Endothelial cell of umbilical vein (primary cell): ENCODE measurements around the gene SRRM4. TPM values are rescaled to one million over a fixed set of nuclear protein-coding genes. Genes with fewer than 3 reads are reported as not detected.

Experiments
- BruUV-seq: library from RNA; stranded (reverse); fragments of 400-500 nt; replicated peaks from 2 replicates; lab custom pipeline; 2021; lab: Mats Ljungman, UMichigan
- CTCF ChIA-PET: fragments of 300-600, 350-600 bp; sonication (Branson Sonifier 250); formaldehyde crosslinking; loops from one replicate; lab custom pipeline; 2021; ENCODE audit warnings: antibody characterized with exemption, inconsistent platforms; lab: Charles Lee
- POLR2A ChIA-PET: fragments of 300-600, 350-600 bp; sonication (Branson Sonifier 250); formaldehyde crosslinking; loops from one replicate; lab custom pipeline; 2021; ENCODE audit warnings: antibody characterized with exemption, inconsistent platforms; lab: Charles Lee
- DNase-seq: peaks from one replicate; pipeline ENCODE4 v3.0.0-alpha.2; 2011; ENCODE audit warnings: low read depth, low spot score
- FAIRE-seq: peaks from 2 replicates; lab custom pipeline; 2011; peaks lifted over from hg19 to GRCh38; lab: Jason Lieb, UNC
- H2AFZ ChIP-seq: 2 replicates; pipeline ENCODE4 v1.6.0; 2012; ENCODE audit warnings: low read depth, low read length, control low read depth, inconsistent platforms
- H3K27ac ChIP-seq: 2 replicates; pipeline ENCODE4 v1.5.1; 2011; ENCODE audit warnings: low read depth, mild to moderate bottlenecking, control low read depth, low read length, moderate library complexity; ENCODE audit not compliant: insufficient read depth
- H3K27me3 ChIP-seq, 2 experiments: 2 replicates each; pipeline versions ENCODE4 v1.6.0 to v1.6.1; 2011; ENCODE audit warnings: low read length in 2 of 2, mixed read lengths in 1 of 2; ENCODE audit not compliant: control insufficient read depth in 2 of 2, insufficient read depth in 2 of 2
- H3K36me3 ChIP-seq, 2 experiments: 2 replicates in 1 of 2; 3 replicates in 1 of 2; pipeline ENCODE4 v1.5.1; 2011; ENCODE audit warnings: low read length in 2 of 2, mild to moderate bottlenecking in 1 of 2, moderate library complexity in 1 of 2; ENCODE audit not compliant: control insufficient read depth in 2 of 2, insufficient read depth in 2 of 2; ENCODE audit errors: extremely low read depth in 1 of 2
- H3K4me1 ChIP-seq: 3 replicates; pipeline ENCODE4 v1.5.1; 2011; ENCODE audit warnings: mild to moderate bottlenecking, low read length; ENCODE audit not compliant: control insufficient read depth, insufficient read depth; ENCODE audit errors: extremely low read depth
- H3K4me2 ChIP-seq: 2 replicates; pipeline ENCODE4 v1.6.1; 2011; ENCODE audit warnings: low read length, control low read depth, mixed read lengths; ENCODE audit not compliant: insufficient read depth
- H3K4me3 ChIP-seq, 3 experiments: fragments of 200-600 bp in 1 of 3; sonication (generic), shearing (Covaris generic) in 1 of 3; replicated peaks in 1 of 3; 2 replicates each; pipeline ENCODE4 v1.5.1; 2011 to 2016; ENCODE audit warnings: control low read depth in 3 of 3, low read length in 3 of 3, mild to moderate bottlenecking in 2 of 3, inconsistent platforms in 1 of 3, low read depth in 1 of 3, moderate library complexity in 1 of 3; ENCODE audit not compliant: insufficient read depth in 1 of 3
- H3K79me2 ChIP-seq: 2 replicates; pipeline ENCODE4 v1.6.0; 2012; ENCODE audit warnings: low read length, inconsistent platforms; ENCODE audit not compliant: control insufficient read depth, insufficient read depth
- H3K9ac ChIP-seq: replicated peaks from 2 replicates; pipeline ENCODE3; 2011; ENCODE audit warnings: low read length, control low read depth; ENCODE audit not compliant: insufficient read depth; ENCODE audit errors: extremely low read depth
- H3K9me1 ChIP-seq: replicated peaks from 3 replicates; pipeline ENCODE4 v1.6.0; 2011; ENCODE audit warnings: mild to moderate bottlenecking, low read length; ENCODE audit not compliant: control insufficient read depth, insufficient read depth; ENCODE audit errors: extremely low read depth
- H3K9me3 ChIP-seq: replicated peaks from 2 replicates; pipeline ENCODE4 v1.5.1; 2012; ENCODE audit warnings: low read length, inconsistent platforms; ENCODE audit not compliant: control insufficient read depth, insufficient read depth
- H4K20me1 ChIP-seq: replicated peaks from 2 replicates; pipeline ENCODE3; 2011; ENCODE audit warnings: mild to moderate bottlenecking, low read length; ENCODE audit not compliant: control insufficient read depth, insufficient read depth; ENCODE audit errors: extremely low read depth
- CTCF ChIP-seq, 2 donors: IDR thresholded peaks; 1 replicate in 1 of 2; 2 replicates in 1 of 2; pipeline ENCODE4 v1.5.1; 2011; ENCODE audit warnings: low read length in 2 of 2, mild to moderate bottlenecking in 2 of 2, moderate library complexity in 2 of 2, control low read depth in 1 of 2, inconsistent platforms in 1 of 2, low read depth in 1 of 2; ENCODE audit not compliant: insufficient read depth in 1 of 2; ENCODE audit errors: extremely low read depth in 1 of 2
- EZH2 ChIP-seq: IDR thresholded peaks from 2 replicates; pipeline ENCODE4 v1.6.1; 2012; ENCODE audit warnings: borderline replicate concordance, low read depth, mild to moderate bottlenecking, moderate library complexity, low read length, inconsistent platforms; ENCODE audit not compliant: severe bottlenecking
- FOS ChIP-seq: IDR thresholded peaks from 2 replicates; pipeline ENCODE4 v1.6.1; 2011; ENCODE audit warnings: mild to moderate bottlenecking, low read length, moderate library complexity, borderline replicate concordance; ENCODE audit not compliant: insufficient read depth
- GATA2 ChIP-seq: IDR thresholded peaks from 2 replicates; pipeline ENCODE4 v1.7.0; 2011; ENCODE audit warnings: low read depth, mild to moderate bottlenecking, moderate library complexity, mixed read lengths, low read length; ENCODE audit not compliant: insufficient read length, insufficient read depth
- JUN ChIP-seq: IDR thresholded peaks from 2 replicates; pipeline ENCODE4 v1.6.1; 2011; ENCODE audit warnings: borderline replicate concordance, low read depth; ENCODE audit not compliant: insufficient read length, insufficient read depth
- MAX ChIP-seq: IDR thresholded peaks from 2 replicates; pipeline ENCODE4 v1.6.1; 2011; ENCODE audit not compliant: insufficient read depth, insufficient read length
- MYC ChIP-seq: IDR thresholded peaks from one replicate; pipeline ENCODE4 v1.6.1; 2011; ENCODE audit warnings: mild to moderate bottlenecking, low read depth, low read length
- POLR2A ChIP-seq: IDR thresholded peaks from 2 replicates; pipeline ENCODE4 v1.6.1; 2012; ENCODE audit warnings: low read depth, mild to moderate bottlenecking, control low read depth, low read length
- POLR2AphosphoS5 ChIP-seq: IDR thresholded peaks from 2 replicates; pipeline ENCODE4 v1.6.1; 2012; ENCODE audit warnings: low read depth, mild to moderate bottlenecking, control low read depth, low read length, moderate library complexity; ENCODE audit not compliant: insufficient read depth
- dilution Hi-C: fragments of 300-500 bp; cut with MboI; formaldehyde crosslinking; loops from one replicate; pipeline ENCODE4 v1.15.0; 2019; ENCODE audit warnings: low sequenced_read_pairs; ENCODE audit not compliant: extremely low pct_ligation_motif_present
- intact Hi-C: fragments of 100-400 bp; cut with micrococcal nuclease; formaldehyde crosslinking; loops from one replicate; pipeline ENCODE4 v1.10.0; 2022
- polyA plus RNA-seq, 4 experiments: library from polyadenylated mRNA; depleted of rRNA in 3 of 4; stranded (reverse) in 3 of 4; unstranded in 1 of 4; fragments of >200 nt; gene quantifications; 2 replicates each; pipeline versions ENCODE4 v1.2.1 to v1.2.3, GENCODE V29; 2011 to 2012; ENCODE audit warnings: missing spikeins in 1 of 4
- total RNA-seq: library from RNA; stranded (reverse); gene quantifications from 2 replicates; pipeline ENCODE4 v1.2.3, GENCODE V29; 2021

The SRRM4 gene
- total and polyA plus RNA-seq, 2 donors (not counting 3 experiments of a cell fraction or from before 2014, with no cell fraction given): not detected

DNA sequence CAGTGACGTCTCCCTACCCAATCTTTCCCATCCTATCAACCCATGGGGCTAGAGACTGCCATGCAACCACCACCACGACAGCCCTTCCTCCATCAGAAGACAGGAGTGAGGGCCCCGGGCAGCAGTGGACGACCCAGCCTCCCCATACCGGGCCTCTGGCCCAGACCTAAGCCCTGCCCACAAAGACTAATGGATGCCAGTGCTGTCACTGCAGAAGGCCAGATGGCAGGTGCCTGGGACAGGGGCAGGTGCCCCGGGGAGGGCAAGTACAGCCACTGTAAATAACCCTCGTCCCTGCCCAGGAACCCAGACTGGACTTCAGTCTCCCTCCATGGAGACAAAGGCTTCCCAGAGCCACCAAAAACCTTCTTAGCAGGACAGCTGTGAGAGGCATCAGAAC, 177.1 kb downstream of the SRRM4 start:
- TF ChIP-seq CTCF (IDR thresholded peaks at IDR 0.05; ENCODE audit: extremely low read depth in 1 of 2, insufficient read depth in 1 of 2, low read depth in 1 of 2, low read length in 2 of 2) (no peak), EZH2 (no peak), FOS (no peak), MAX (no peak), GATA2 (no peak)
- no peak overlapping the region for H3K4me3 ChIP-seq
- H2AFZ ChIP-seq: no peak overlapping the region
- no peaks in the 10 kb centered on the region for H3K9me1 ChIP-seq
- no TSS peak for BruUV-seq
- no peak overlapping the region for H3K9ac ChIP-seq
- H3K27me3 ChIP-seq: no peaks in the 10 kb centered on the region
- H3K79me2 ChIP-seq: no peaks in the 10 kb centered on the region
- H3K4me1 ChIP-seq: no peaks in the 10 kb centered on the region
- H3K27ac ChIP-seq: no peak overlapping the region
- POLR2A ChIA-PET: no interaction called here
- dilution Hi-C loops (no loop called here), intact Hi-C loops (no loop called here)
- no peak for DNase-seq
- no peaks in the 10 kb centered on the region for H3K36me3 ChIP-seq
- CTCF ChIA-PET: no interaction called here
- no peaks in the 10 kb centered on the region for H3K9me3 ChIP-seq
- H3K4me2 ChIP-seq: no peak overlapping the region
- H4K20me1 ChIP-seq: no peaks in the 10 kb centered on the region
- FAIRE-seq: no peak

DNA sequence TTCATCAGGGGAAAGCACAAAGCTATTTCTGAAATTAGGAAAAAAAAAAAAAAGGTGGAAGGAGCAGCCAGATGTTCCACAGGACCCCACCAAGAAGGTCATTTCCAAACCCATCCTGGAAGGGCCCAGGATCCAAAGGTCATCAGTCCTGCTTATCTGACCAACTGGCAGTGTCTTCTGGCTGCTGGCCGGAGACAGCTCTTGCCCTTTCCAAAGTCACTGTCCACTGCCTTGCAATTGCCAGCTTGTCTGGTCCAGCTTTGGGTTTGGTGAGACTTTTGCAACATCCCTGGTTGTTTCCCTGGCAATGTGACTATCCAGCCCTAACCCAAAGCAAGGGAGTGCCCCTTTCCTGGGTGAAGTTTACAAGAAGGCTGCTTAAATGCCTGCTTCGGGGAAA, 178.5 kb downstream of the SRRM4 start:
- CTCF ChIA-PET: interaction anchor here (1.0 kb wide), 1 partner anchor 8 kb away, joined by 3 read pairs; no protein-coding TSS in a partner anchor
- no peak overlapping the region for H3K27ac ChIP-seq
- intact Hi-C loops (no loop called here), dilution Hi-C loops (no loop called here)
- POLR2A ChIA-PET: no interaction called here
- H3K9me3 ChIP-seq: no peaks in the 10 kb centered on the region
- H3K79me2 ChIP-seq: no peaks in the 10 kb centered on the region
- no peaks in the 10 kb centered on the region for H3K27me3 ChIP-seq
- no peak overlapping the region for H3K4me3 ChIP-seq
- no peaks in the 10 kb centered on the region for H3K4me1 ChIP-seq
- TF ChIP-seq MAX (no peak), MYC (no peak), FOS (no peak), POLR2AphosphoS5 (no peak), GATA2 (no peak), EZH2 (no peak), POLR2A (no peak), CTCF (IDR thresholded peaks at IDR 0.05; ENCODE audit: extremely low read depth in 1 of 2, insufficient read depth in 1 of 2, low read depth in 1 of 2, low read length in 2 of 2) (no peak), JUN (no peak)
- no peaks in the 10 kb centered on the region for H4K20me1 ChIP-seq
- FAIRE-seq (no peak), DNase-seq (no peak)
- H2AFZ ChIP-seq: no peak overlapping the region
- H3K9me1 ChIP-seq: no peaks in the 10 kb centered on the region
- no TSS peak for BruUV-seq
- no peak overlapping the region for H3K4me2 ChIP-seq
- no peaks in the 10 kb centered on the region for H3K36me3 ChIP-seq
- H3K9ac ChIP-seq: no peak overlapping the region
